OCI-LY7 (cell line): ENCODE measurements around the gene ZNF692. TPM values are rescaled to one million over a fixed set of nuclear protein-coding genes. Genes with fewer than 3 reads are reported as not detected.

Source experiments
- BruUV-seq: library from RNA; stranded (reverse); fragments of 400-500 nt; replicated peaks from 2 replicates; lab custom pipeline; 2021; lab: Mats Ljungman, UMichigan
- CTCF ChIA-PET: fragments of 300-600 bp; sonication (Branson Sonifier 250); formaldehyde crosslinking; loops from one replicate; lab custom pipeline; 2022; ENCODE audit warnings: antibody characterized with exemption; ENCODE audit not compliant: unreplicated experiment; lab: Charles Lee
- POLR2A ChIA-PET: fragments of 300-600 bp; sonication (Branson Sonifier 250); formaldehyde crosslinking; loops from one replicate; lab custom pipeline; 2022; ENCODE audit warnings: antibody characterized with exemption; lab: Charles Lee
- DNase-seq: peaks from one replicate; pipeline ENCODE4 v3.0.0-alpha.2; 2015; ENCODE audit warnings: low spot score
- H2AFZ ChIP-seq: fragments of 200-600 bp; sonication (generic), shearing (Covaris generic); 2 replicates; pipeline ENCODE4 v1.6.1; 2014; ENCODE audit warnings: mild to moderate bottlenecking, antibody characterized with exemption, low read length, moderate library complexity
- H3K27ac ChIP-seq: fragments of 200-600 bp; sonication (generic); 2 replicates; pipeline ENCODE4 v1.5.1; 2014; ENCODE audit warnings: mixed run types, low read depth, mild to moderate bottlenecking, moderate library complexity, low read length, inconsistent platforms; ENCODE audit not compliant: poor library complexity, severe bottlenecking
- H3K36me3 ChIP-seq: fragments of 200-600 bp; sonication (generic); 2 replicates; pipeline ENCODE4 v1.6.1; 2014; ENCODE audit warnings: mild to moderate bottlenecking, antibody characterized with exemption, low read length, moderate library complexity, mixed read lengths; ENCODE audit not compliant: insufficient read depth
- H3K4me1 ChIP-seq: fragments of 200-600 bp; sonication (generic); 2 replicates; pipeline ENCODE4 v1.5.1; 2014; ENCODE audit warnings: mild to moderate bottlenecking, low read length; ENCODE audit not compliant: insufficient read depth, poor library complexity, severe bottlenecking
- H3K4me2 ChIP-seq: fragments of 200-600 bp; sonication (generic); 2 replicates; pipeline ENCODE4 v1.6.1; 2014; ENCODE audit warnings: mild to moderate bottlenecking, low read length
- H3K4me3 ChIP-seq: fragments of 200-600 bp; sonication (generic); 2 replicates; pipeline ENCODE4 v1.5.1; 2014; ENCODE audit warnings: mild to moderate bottlenecking, low read depth, low read length; ENCODE audit not compliant: poor library complexity, severe bottlenecking
- H3K79me2 ChIP-seq: fragments of 200-600 bp; sonication (generic); 2 replicates; pipeline ENCODE4 v1.6.1; 2016; ENCODE audit warnings: low read depth, mild to moderate bottlenecking, low read length, moderate library complexity, mixed read lengths; ENCODE audit not compliant: insufficient read depth
- H3K9me2 ChIP-seq: fragments of 200-600 bp; sonication (generic); 2 replicates; pipeline ENCODE4 v1.6.1; 2016; ENCODE audit warnings: mild to moderate bottlenecking, low read length, mixed read lengths; ENCODE audit not compliant: insufficient read depth
- H3K9me3 ChIP-seq: fragments of 200-600 bp; sonication (generic); 2 replicates; pipeline ENCODE4 v1.6.1; 2014; ENCODE audit warnings: mild to moderate bottlenecking, mixed run types, low read length, mixed read lengths
- H4K20me1 ChIP-seq: fragments of 200-600 bp; sonication (generic); 2 replicates; pipeline ENCODE4 v1.6.1; 2014; ENCODE audit warnings: mild to moderate bottlenecking, antibody characterized with exemption, low read length, moderate library complexity, mixed read lengths; ENCODE audit not compliant: insufficient read depth
- EZH2phosphoT487 ChIP-seq: fragments of 200-600 bp; sonication (generic); IDR thresholded peaks from 2 replicates; pipeline ENCODE4 v1.6.1; 2018; ENCODE audit warnings: low read depth, borderline replicate concordance, mild to moderate bottlenecking, mixed run types, antibody characterized with exemption, low read length, moderate library complexity, mixed read lengths
- intact Hi-C: fragments of 100-400 bp; cut with micrococcal nuclease; formaldehyde crosslinking; loops from one replicate; pipeline ENCODE4 v1.10.0; 2022; ENCODE audit not compliant: unreplicated experiment
- total RNA-seq, 2 experiments: library from RNA; depleted of rRNA in 1 of 2; stranded (reverse); fragments of >200 nt in 1 of 2; shearing (Covaris generic) in 1 of 2; gene quantifications; 2 replicates each; pipeline ENCODE4 v1.2.3, GENCODE V29; 2014 to 2022
- TF ChIP-seq, protein P1 (sequence below): fragments of 200-600 bp; sonication (generic); conservative IDR thresholded peaks from 2 replicates; pipeline ENCODE4 v1.5.1; 2014; ENCODE audit warnings: mild to moderate bottlenecking, antibody characterized with exemption, low read length, moderate library complexity, mixed read lengths

ZNF692 gene
- total RNA-seq, 2 experiments from 2014 or later = 65.0 to 67.4 TPM

DNA sequence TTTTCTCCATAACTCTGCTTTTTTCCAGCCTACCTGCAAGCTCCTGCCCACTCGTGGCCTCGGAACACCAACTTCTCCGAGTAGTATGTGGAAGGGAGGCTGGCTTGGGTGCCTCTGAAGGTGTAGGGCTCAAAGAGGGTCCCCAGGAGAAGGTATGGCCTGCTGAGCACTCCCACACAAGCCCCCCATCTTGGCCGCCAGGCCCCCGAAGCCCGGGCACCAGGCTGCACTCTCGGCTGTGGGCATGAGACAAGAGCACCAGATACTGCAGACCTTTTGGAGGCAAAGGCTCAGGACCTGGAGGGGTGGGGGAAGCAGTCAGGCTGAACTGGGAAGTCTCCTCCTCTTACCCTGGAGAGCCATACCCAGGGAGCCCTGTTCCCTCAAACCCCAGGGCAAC lies 1.7 kb downstream of the ZNF692 start:
- peak overlapping the region; percentile 99 for H3K4me2 ChIP-seq
- POLR2A ChIA-PET = interaction anchor here (0.6 to 1.0 kb wide), 2 partner anchors 20 to 32 kb away, joined by 3 to 5 read pairs; no protein-coding TSS in a partner anchor
- H2AFZ ChIP-seq = no peak overlapping the region
- intact Hi-C loops = no loop called here
- H3K9me2 ChIP-seq = no peaks in the 10 kb centered on the region
- peak overlapping the region; percentile 72 for H3K27ac ChIP-seq
- CTCF ChIA-PET = no interaction called here
- H3K4me3 ChIP-seq = peak overlapping the region; percentile 79
- peaks cover 34% of the 10 kb centered on the region for H3K4me1 ChIP-seq
- H3K36me3 ChIP-seq = peaks cover 44% of the 10 kb centered on the region
- H3K9me3 ChIP-seq = no peaks in the 10 kb centered on the region
- no TSS peak for BruUV-seq
- no peaks in the 10 kb centered on the region for H4K20me1 ChIP-seq
- no peak for DNase-seq
- TF ChIP-seq EZH2phosphoT487 = no peak
- TF ChIP-seq, protein P1, sequence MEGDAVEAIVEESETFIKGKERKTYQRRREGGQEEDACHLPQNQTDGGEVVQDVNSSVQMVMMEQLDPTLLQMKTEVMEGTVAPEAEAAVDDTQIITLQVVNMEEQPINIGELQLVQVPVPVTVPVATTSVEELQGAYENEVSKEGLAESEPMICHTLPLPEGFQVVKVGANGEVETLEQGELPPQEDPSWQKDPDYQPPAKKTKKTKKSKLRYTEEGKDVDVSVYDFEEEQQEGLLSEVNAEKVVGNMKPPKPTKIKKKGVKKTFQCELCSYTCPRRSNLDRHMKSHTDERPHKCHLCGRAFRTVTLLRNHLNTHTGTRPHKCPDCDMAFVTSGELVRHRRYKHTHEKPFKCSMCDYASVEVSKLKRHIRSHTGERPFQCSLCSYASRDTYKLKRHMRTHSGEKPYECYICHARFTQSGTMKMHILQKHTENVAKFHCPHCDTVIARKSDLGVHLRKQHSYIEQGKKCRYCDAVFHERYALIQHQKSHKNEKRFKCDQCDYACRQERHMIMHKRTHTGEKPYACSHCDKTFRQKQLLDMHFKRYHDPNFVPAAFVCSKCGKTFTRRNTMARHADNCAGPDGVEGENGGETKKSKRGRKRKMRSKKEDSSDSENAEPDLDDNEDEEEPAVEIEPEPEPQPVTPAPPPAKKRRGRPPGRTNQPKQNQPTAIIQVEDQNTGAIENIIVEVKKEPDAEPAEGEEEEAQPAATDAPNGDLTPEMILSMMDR = no peak
- H3K79me2 ChIP-seq = peaks cover 11% of the 10 kb centered on the region; the same call in 1 of the 2 replicates

DNA sequence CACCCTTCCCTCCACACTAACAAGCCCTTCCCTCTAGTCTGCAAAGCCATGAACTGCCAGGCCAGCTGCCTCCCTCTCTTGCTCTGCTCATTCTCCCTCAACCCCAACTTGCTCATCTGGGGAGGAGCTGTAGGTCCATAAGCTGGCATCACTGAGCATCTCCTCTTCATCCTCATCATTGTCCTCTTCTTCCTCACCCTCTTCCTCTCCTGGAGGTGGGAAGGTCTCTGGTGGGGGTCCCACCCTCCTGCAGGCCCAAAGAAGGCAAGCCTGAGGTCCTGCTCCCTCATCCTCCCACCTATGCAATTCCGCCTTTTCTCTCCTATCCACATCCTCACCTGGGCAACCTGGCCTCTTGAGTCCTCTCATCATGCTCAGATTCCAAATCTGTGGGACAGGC lies 2.7 kb downstream of the ZNF692 start:
- TF ChIP-seq, protein P1 = no peak
- no peak for TF ChIP-seq EZH2phosphoT487
- Histone ChIP-seq H3K36me3 (peaks cover 54% of the 10 kb centered on the region), H3K4me1 (peaks cover 34% of the 10 kb centered on the region), H3K9me3 (no peaks in the 10 kb centered on the region), H3K9me2 (no peaks in the 10 kb centered on the region), H3K27ac (no peak overlapping the region), H3K4me3 (no peak overlapping the region), H4K20me1 (no peaks in the 10 kb centered on the region), H3K79me2 (peaks cover 11% of the 10 kb centered on the region; the same call in 1 of the 2 replicates), H3K4me2 (peak overlapping the region; percentile 99), H2AFZ (no peak overlapping the region)
- CTCF ChIA-PET = no interaction called here
- DNase-seq = no peak
- no TSS peak for BruUV-seq
- intact Hi-C loops = no loop called here
- POLR2A ChIA-PET = interaction anchor here (0.7 to 1.0 kb wide), 2 partner anchors 17 to 26 kb away, joined by 3 read pairs; no protein-coding TSS in a partner anchor

- Histone ChIP-seq H3K9me3 (no peaks in the 10 kb centered on the region), H3K36me3 (peaks cover 60% of the 10 kb centered on the region), H3K27ac (no peak overlapping the region), H2AFZ (no peak overlapping the region), H3K79me2 (peaks cover 11% of the 10 kb centered on the region; the same call in 1 of the 2 replicates), H3K9me2 (no peaks in the 10 kb centered on the region), H3K4me1 (peaks cover 34% of the 10 kb centered on the region), H3K4me2 (no peak overlapping the region), H4K20me1 (no peaks in the 10 kb centered on the region), H3K4me3 (no peak overlapping the region)
- BruUV-seq = no TSS peak
- intact Hi-C loops = no loop called here
- no peak for TF ChIP-seq EZH2phosphoT487
- CTCF ChIA-PET = no interaction called here
- POLR2A ChIA-PET = interaction anchor here (0.7 to 1.0 kb wide), 2 partner anchors 18 to 26 kb away, joined by 3 read pairs; no protein-coding TSS in a partner anchor
- DNase-seq = no peak
Observed at GRCh38 chr1:248855580-248855979, 3.3 kb downstream of the ZNF692 start.
